Measurements from ENCODE around the gene STK32A. TPM values are rescaled to one million over a fixed set of nuclear protein-coding genes. Genes with fewer than 3 reads are reported as not detected.

STK32A gene
- total RNA-seq, 2 donors from 2014 or later, result 0.64 to 12.9 TPM

GRCh38 chr5:147410496-147411358 is 175.9 kb downstream of the STK32A start:
- WGBS, result 60% methylated on average over 8 of the region's 8 CpGs
- Histone ChIP-seq H3K9me3 (no peaks in the 10 kb centered on the region), H3K27me3 (replicated peaks; ENCODE audit: insufficient read depth) (no peaks in the 10 kb centered on the region), H3K4me1 (replicated peaks) (no peaks in the 10 kb centered on the region), H3K27ac (peak overlapping the region; percentile 41 to 55), H3K36me3 (no peaks in the 10 kb centered on the region), H3K4me3 (no peak overlapping the region)
- TF ChIP-seq CTCF (IDR thresholded peaks at IDR 0.05), result no peak
- no peak for TF ChIP-seq POLR2A (IDR thresholded peaks at IDR 0.05)
- TF ChIP-seq POLR2AphosphoS5 (IDR thresholded peaks at IDR 0.05), result no peak
- intact Hi-C loops (cut with DNase I), result no loop called here
- DNase-seq (ENCODE audit: low spot score), result no peak

- H3K4me1 ChIP-seq (replicated peaks), result no peaks in the 10 kb centered on the region
- H3K27ac ChIP-seq, result peak overlapping the region; percentile 41 to 55
- no peak overlapping the region for H3K4me3 ChIP-seq
- intact Hi-C loops (cut with DNase I), result no loop called here
- no peaks in the 10 kb centered on the region for H3K36me3 ChIP-seq
- 61% methylated on average over 8 of the region's 8 CpGs for WGBS
- DNase-seq (ENCODE audit: low spot score), result no peak
- H3K9me3 ChIP-seq, result no peaks in the 10 kb centered on the region
- H3K27me3 ChIP-seq (replicated peaks; ENCODE audit: insufficient read depth), result no peaks in the 10 kb centered on the region
- TF ChIP-seq POLR2A (IDR thresholded peaks at IDR 0.05), result no peak
- no peak for TF ChIP-seq CTCF (IDR thresholded peaks at IDR 0.05)
- no peak for TF ChIP-seq POLR2AphosphoS5 (IDR thresholded peaks at IDR 0.05)
These were observed 176.8 kb downstream of the STK32A start for GRCh38 chr5:147411359-147412319.

- H3K27me3 ChIP-seq (replicated peaks; ENCODE audit: insufficient read depth), result no peaks in the 10 kb centered on the region
- no peak overlapping the region for H3K27ac ChIP-seq
- TF ChIP-seq POLR2A (IDR thresholded peaks at IDR 0.05) (no peak), POLR2AphosphoS5 (IDR thresholded peaks at IDR 0.05) (no peak), CTCF (IDR thresholded peaks at IDR 0.05) (no peak)
- no peaks in the 10 kb centered on the region for H3K36me3 ChIP-seq
- H3K9me3 ChIP-seq, result no peaks in the 10 kb centered on the region
- H3K4me1 ChIP-seq (replicated peaks), result no peaks in the 10 kb centered on the region
- DNase-seq (ENCODE audit: low spot score), result no peak
- 90% methylated on average over 2 of the region's 2 CpGs for WGBS
- intact Hi-C loops (cut with DNase I), result no loop called here
- no peak overlapping the region for H3K4me3 ChIP-seq
These were observed 177.7 kb downstream of the STK32A start for GRCh38 chr5:147412561-147412960.

- no peak overlapping the region for H3K27ac ChIP-seq
- DNase-seq (ENCODE audit: low spot score), result no peak
- intact Hi-C loops (cut with DNase I), result no loop called here
These were observed 178.4 kb downstream of the STK32A start for GRCh38 chr5:147413266-147413665.

More at GRCh38 chr5:147413266-147413665, 178.4 kb downstream of the STK32A start:
- Histone ChIP-seq H3K27me3 (replicated peaks; ENCODE audit: insufficient read depth) (no peaks in the 10 kb centered on the region), H3K4me3 (no peak overlapping the region), H3K4me1 (replicated peaks) (no peaks in the 10 kb centered on the region), H3K9me3 (no peaks in the 10 kb centered on the region), H3K36me3 (no peaks in the 10 kb centered on the region)
- TF ChIP-seq POLR2AphosphoS5 (IDR thresholded peaks at IDR 0.05) (no peak), CTCF (IDR thresholded peaks at IDR 0.05) (no peak), POLR2A (IDR thresholded peaks at IDR 0.05) (no peak)
- 81% methylated on average over 3 of the region's 3 CpGs for WGBS
